HepG2 (cell line): ENCODE measurements around the gene TAS2R19. TPM values are rescaled to one million over a fixed set of nuclear protein-coding genes. Genes with fewer than 3 reads are reported as not detected.

ENCODE experiments used
- AHDC1 ChIP-seq: sonication (generic); formaldehyde crosslinking; IDR thresholded peaks from 2 replicates; pipeline ENCODE4 v1.5.1; 2020; ENCODE audit warnings: mild to moderate bottlenecking, missing genetic modification reagents, borderline replicate concordance
- ATF2 ChIP-seq: sonication (generic); formaldehyde crosslinking; IDR thresholded peaks from 2 replicates; pipeline ENCODE4 v1.4.0; 2020; ENCODE audit warnings: missing genetic modification reagents
- FOXP1 ChIP-seq, 2 experiments: fragments of 450-650 bp in 1 of 2; IDR thresholded peaks; 2 replicates each; pipeline ENCODE4 v1.6.1; 2017 to 2018; ENCODE audit warnings: antibody characterized with exemption in 1 of 2
- HNF1B ChIP-seq: sonication (generic); formaldehyde crosslinking; IDR thresholded peaks from 2 replicates; pipeline ENCODE4 v1.5.1; 2020; ENCODE audit warnings: mild to moderate bottlenecking, moderate library complexity, missing genetic modification reagents
- HNRNPUL1 ChIP-seq: fragments of 200-400 bp; formaldehyde crosslinking; IDR thresholded peaks from 2 replicates; pipeline ENCODE4 v1.6.1; 2017; ENCODE audit warnings: low read depth, mild to moderate bottlenecking, low read length, moderate library complexity
- IRF1 ChIP-seq: sonication (generic); formaldehyde crosslinking; IDR thresholded peaks from 2 replicates; pipeline ENCODE4 v1.4.0; 2020; ENCODE audit warnings: low read depth, mild to moderate bottlenecking, missing genetic modification reagents
- JARID2 ChIP-seq: sonication (generic); formaldehyde crosslinking; IDR thresholded peaks from 2 replicates; pipeline ENCODE4 v1.8.1; 2023; ENCODE audit warnings: missing genetic modification reagents, inconsistent platforms; ENCODE audit not compliant: insufficient replicate concordance
- MXD4 ChIP-seq: IDR thresholded peaks from 2 replicates; pipeline ENCODE4 v1.6.1; 2016; ENCODE audit warnings: mild to moderate bottlenecking, missing biosample characterization, missing genetic modification reagents
- MYC ChIP-seq: sonication (generic); formaldehyde crosslinking; IDR thresholded peaks from 2 replicates; pipeline ENCODE4 v1.9.0; 2021; ENCODE audit warnings: missing genetic modification reagents, borderline replicate concordance
- SALL1 ChIP-seq: sonication (generic); formaldehyde crosslinking; IDR thresholded peaks from 2 replicates; pipeline ENCODE4 v1.8.0; 2022; ENCODE audit warnings: mild to moderate bottlenecking, missing genetic modification reagents
- SNAI1 ChIP-seq: sonication (generic); formaldehyde crosslinking; IDR thresholded peaks from 2 replicates; pipeline ENCODE4 v1.5.0; 2020; ENCODE audit warnings: mild to moderate bottlenecking, missing genetic modification reagents, borderline replicate concordance
- YY1 ChIP-seq: IDR thresholded peaks from 2 replicates; pipeline ENCODE4 v1.6.1; 2011; ENCODE audit warnings: low read length, low read depth, moderate library complexity, mild to moderate bottlenecking; ENCODE audit not compliant: insufficient read depth, insufficient replicate concordance
- ZBTB38 ChIP-seq: sonication (generic); formaldehyde crosslinking; IDR thresholded peaks from 2 replicates; pipeline ENCODE4 v1.5.1; 2020; ENCODE audit warnings: mild to moderate bottlenecking, missing genetic modification reagents
- ZFP62 ChIP-seq: sonication (generic); formaldehyde crosslinking; IDR thresholded peaks from 2 replicates; pipeline ENCODE4 v1.4.0; 2020; ENCODE audit warnings: missing genetic modification reagents
- ZIK1 ChIP-seq: sonication (generic); formaldehyde crosslinking; IDR thresholded peaks from 2 replicates; pipeline ENCODE4 v1.5.0; 2020; ENCODE audit warnings: mild to moderate bottlenecking, low read depth, missing genetic modification reagents, borderline replicate concordance
- ZMYM3 ChIP-seq: sonication (generic); formaldehyde crosslinking; IDR thresholded peaks from 2 replicates; pipeline ENCODE4 v1.5.1; 2020; ENCODE audit warnings: mild to moderate bottlenecking, missing genetic modification reagents
- ZMYM4 ChIP-seq: sonication (generic); formaldehyde crosslinking; IDR thresholded peaks from 2 replicates; pipeline ENCODE4 v1.8.1; 2023; ENCODE audit warnings: mild to moderate bottlenecking, missing genetic modification reagents
- ZNF567 ChIP-seq: sonication (generic); formaldehyde crosslinking; IDR thresholded peaks from 2 replicates; pipeline ENCODE4 v1.8.1; 2023; ENCODE audit warnings: mild to moderate bottlenecking, missing genetic modification reagents, borderline replicate concordance
- ZNF720 ChIP-seq: sonication (generic); formaldehyde crosslinking; IDR thresholded peaks from 2 replicates; pipeline ENCODE4 v1.4.0; 2020; ENCODE audit warnings: missing genetic modification reagents
- ZNF749 ChIP-seq: sonication (generic); formaldehyde crosslinking; IDR thresholded peaks from 2 replicates; pipeline ENCODE4 v1.8.0; 2022; ENCODE audit warnings: mild to moderate bottlenecking, missing genetic modification reagents, moderate library complexity, borderline replicate concordance
- polyA plus RNA-seq, 8 experiments: library from polyadenylated mRNA; depleted of rRNA in 3 of 8; stranded (reverse) in 7 of 8; unstranded in 1 of 8; fragments of >200 nt; fragmentation: Illumina TruSeq in 4 of 8; extraction: Trizol in 4 of 8; gene quantifications; 2 replicates each; pipeline versions ENCODE4 v1.2.1 to v1.2.3, GENCODE V29; 2011 to 2016; ENCODE audit warnings: low read depth in 4 of 8, missing spikeins in 1 of 8, mixed read lengths in 1 of 8; ENCODE audit not compliant: insufficient read depth in 1 of 8
- total RNA-seq, 5 experiments: library from RNA; depleted of rRNA; stranded (reverse); fragments of >200 nt; fragmentation: Illumina TruSeq; extraction: Trizol; gene quantifications; 2 replicates each; pipeline ENCODE4 v1.2.3, GENCODE V29; 2016; ENCODE audit warnings: low read depth in 1 of 5

TAS2R19 gene
- total and polyA plus RNA-seq, 2 of the 13 experiments (the other 11 are each of a cell fraction or from before 2014, with no cell fraction given) = 0.62 to 5.3 TPM

GRCh38 chr12:11015775-11016430, 6.5 kb downstream of the TAS2R19 start (continued):
- TF ChIP-seq AHDC1 (CRISPR knock-in tag) = peak; percentile 97; the same call in 1 of the 2 replicates
- no peak for TF ChIP-seq HNRNPUL1
- no peak for TF ChIP-seq ZMYM3 (CRISPR knock-in tag)
- TF ChIP-seq MXD4 (CRISPR knock-in tag) = 0 out of 2 replicates have a peak, but pooled peaks have one; percentile 17
- no peak for TF ChIP-seq ZBTB38 (CRISPR knock-in tag)
- TF ChIP-seq FOXP1 (IDR thresholded peaks at IDR 0.05) = no peak
- peak; percentile 82 for TF ChIP-seq FOXP1 (CRISPR knock-in tag; IDR thresholded peaks at IDR 0.05)
- no peak for TF ChIP-seq ZNF720 (CRISPR knock-in tag)
- TF ChIP-seq YY1 = no peak
- peak; percentile 94 for TF ChIP-seq ZMYM4 (CRISPR knock-in tag)
- TF ChIP-seq ZIK1 (CRISPR knock-in tag) = no peak
- 0 out of 2 replicates have a peak, but pooled peaks have one; percentile 11 for TF ChIP-seq MYC (CRISPR knock-in tag)
- TF ChIP-seq JARID2 (CRISPR knock-in tag) = no peak
- TF ChIP-seq IRF1 (CRISPR knock-in tag) = no peak
- no peak; the same call in 1 of the 2 replicates for TF ChIP-seq ATF2 (CRISPR knock-in tag)
- 0 out of 2 replicates have a peak, but pooled peaks have one; percentile 28 for TF ChIP-seq ZNF567 (CRISPR knock-in tag)
- no peak for TF ChIP-seq ZFP62 (CRISPR knock-in tag)
- peak; percentile 92 for TF ChIP-seq SALL1
- TF ChIP-seq SNAI1 = no peak
- TF ChIP-seq ZNF749 = no peak
- peak; percentile 79 for TF ChIP-seq HNF1B (CRISPR knock-in tag)
